Measurements from ENCODE around the gene B3GAT1.
A peak's percentile ranks its signal among the peaks of the same experiment; 100 is the strongest.
"Not testable (repeated sequence)": the region's sequence is repeated elsewhere in the genome, so short reads cannot be mapped to it uniquely, and the experiment has no call there.

Gene B3GAT1

DNA sequence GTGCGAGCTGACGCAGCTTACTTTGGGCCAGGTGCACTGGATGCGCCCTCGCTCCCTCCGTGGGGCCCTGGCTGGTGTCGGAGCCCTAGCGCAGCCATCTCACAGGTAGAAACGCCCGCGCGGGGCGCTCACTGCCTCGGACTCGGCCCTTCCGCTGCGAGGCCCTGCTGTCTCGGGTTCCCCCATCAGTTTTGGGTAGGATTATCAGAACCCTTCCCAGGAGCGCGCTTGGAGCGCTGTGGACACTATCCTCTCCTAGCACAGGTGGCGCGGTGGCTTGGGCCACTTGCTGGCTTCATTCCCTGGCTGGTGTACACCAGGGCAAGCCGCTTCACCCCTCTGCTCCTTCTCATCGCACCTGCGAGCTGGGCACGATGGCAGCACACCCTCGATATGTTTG is 35.7 kb upstream of the B3GAT1 start:
- Mint-ChIP-seq H3K4me1 (ENCODE audit: low read depth) (no peaks in the 10 kb centered on the region), H3K27ac (no peak overlapping the region), H3K36me3 (ENCODE audit: low read depth) (no peaks in the 10 kb centered on the region), H3K9me3 (peaks cover 8% of the 10 kb centered on the region), H3K4me3 (no peak overlapping the region), H3K27me3 (peaks cover 7% of the 10 kb centered on the region)
- DNase-seq = no peak

DNA sequence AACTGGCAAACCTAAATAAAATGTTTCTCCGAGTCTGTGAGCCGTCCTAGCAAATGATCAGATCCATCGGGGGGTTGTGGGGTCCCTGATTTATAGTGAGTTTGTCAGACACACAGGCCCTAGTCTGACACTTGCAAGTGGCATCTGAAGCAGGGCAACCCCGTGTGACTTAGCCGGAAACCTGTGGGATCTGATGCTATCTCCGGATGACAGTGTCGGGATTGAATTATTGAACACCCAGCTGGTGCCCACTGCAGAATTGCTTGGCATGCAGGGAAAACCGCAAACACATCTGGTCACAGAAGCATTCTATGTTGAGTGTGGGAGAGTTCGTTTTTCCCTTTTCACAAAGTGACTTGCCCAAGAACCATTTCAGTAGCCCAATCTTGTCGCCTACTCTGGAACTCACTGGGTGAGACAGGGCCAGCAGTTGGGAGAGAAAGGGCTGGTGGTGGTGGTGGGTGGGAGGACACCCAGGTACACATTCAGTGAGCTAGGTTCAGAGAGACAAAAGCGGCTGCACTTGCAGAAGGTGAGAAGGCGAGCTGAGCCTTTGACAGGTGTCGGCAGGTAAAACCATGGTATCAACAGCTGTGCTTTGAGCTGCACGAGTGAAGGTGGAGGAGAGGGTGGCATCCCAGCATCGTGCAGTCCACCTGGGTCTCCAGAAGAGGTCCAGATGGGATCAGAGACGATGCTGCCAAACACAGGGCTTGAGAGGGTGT is 33.7 kb upstream of the B3GAT1 start:
- no peaks in the 10 kb centered on the region for H3K36me3 Mint-ChIP-seq (ENCODE audit: low read depth)
- peaks cover 6% of the 10 kb centered on the region for H3K27me3 Mint-ChIP-seq
- no peak overlapping the region for H3K4me3 Mint-ChIP-seq
- peaks cover 8% of the 10 kb centered on the region for H3K9me3 Mint-ChIP-seq
- DNase-seq = peak; percentile 8
- no peak overlapping the region for H3K27ac Mint-ChIP-seq
- no peaks in the 10 kb centered on the region for H3K4me1 Mint-ChIP-seq (ENCODE audit: low read depth)

DNA sequence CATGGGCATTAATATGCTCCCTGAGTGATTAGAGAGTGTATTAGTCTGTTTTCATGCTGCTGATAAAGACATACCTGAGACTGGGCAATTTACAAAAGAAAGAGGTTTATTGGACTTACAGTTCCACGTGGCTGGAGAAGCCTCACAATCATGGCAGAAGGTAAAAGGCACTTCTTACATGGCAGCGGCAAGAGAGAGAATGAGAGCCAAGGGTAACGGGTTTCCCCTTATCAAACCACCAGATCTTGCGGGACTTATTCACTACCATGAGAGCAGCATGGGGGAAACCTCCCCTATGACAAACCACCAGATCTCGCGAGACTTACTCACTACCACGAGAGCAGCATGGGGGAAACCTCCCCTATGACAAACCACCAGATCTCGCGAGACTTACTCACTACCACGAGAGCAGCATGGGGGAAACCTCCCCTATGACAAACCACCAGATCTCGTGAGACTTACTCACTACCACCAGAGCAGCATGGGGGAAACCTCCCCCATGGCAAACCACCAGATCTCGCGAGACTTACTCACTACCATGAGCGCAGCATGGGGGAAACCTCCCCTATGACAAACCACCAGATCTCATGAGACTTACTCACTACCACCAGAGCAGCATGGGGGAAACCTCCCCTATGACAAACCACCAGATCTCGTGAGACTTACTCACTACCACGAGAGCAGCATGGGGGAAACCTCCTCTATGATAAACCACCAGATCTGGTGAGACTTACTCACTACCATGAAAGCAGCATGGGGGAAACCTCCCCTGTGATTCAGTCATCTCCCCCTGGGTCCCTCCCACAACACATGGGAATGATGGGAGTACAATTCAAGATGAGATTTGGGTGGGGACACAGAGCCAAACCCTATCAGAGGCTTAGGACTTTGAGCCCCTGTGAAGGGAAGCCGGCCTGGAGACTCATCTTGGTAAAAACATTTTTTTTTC is 32.4 kb upstream of the B3GAT1 start:
- H3K4me1 Mint-ChIP-seq (ENCODE audit: low read depth); H3K27me3 Mint-ChIP-seq; H3K36me3 Mint-ChIP-seq (ENCODE audit: low read depth); H3K9me3 Mint-ChIP-seq; DNase-seq; H3K4me3 Mint-ChIP-seq: not testable (repeated sequence)
- H3K27ac Mint-ChIP-seq = peak overlapping the region; percentile 47

DNA sequence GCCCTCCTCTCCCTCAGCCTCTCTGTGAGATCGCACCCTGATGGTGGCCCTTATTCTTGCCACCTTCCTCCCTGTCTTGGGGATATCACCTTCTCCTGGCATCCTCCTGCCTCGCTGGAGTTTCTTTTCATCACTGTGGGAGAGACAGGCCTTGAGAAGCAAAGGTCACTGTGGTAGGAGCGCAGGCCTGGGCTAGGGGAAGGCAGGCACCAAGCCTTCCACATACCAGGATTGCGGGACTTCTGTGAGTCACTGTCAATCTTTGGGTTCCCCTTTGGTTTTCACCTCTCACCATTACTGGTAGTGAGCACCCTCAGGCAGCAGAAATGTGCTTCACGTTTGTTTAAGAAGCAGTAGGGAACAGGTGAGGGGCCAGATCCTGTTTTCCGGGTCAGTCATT is 31.2 kb upstream of the B3GAT1 start:
- no peaks in the 10 kb centered on the region for H3K36me3 Mint-ChIP-seq (ENCODE audit: low read depth)
- peaks cover 8% of the 10 kb centered on the region for H3K9me3 Mint-ChIP-seq
- no peak overlapping the region for H3K4me3 Mint-ChIP-seq
- H3K4me1 Mint-ChIP-seq (ENCODE audit: low read depth) = no peaks in the 10 kb centered on the region
- H3K27ac Mint-ChIP-seq = no peak overlapping the region
- no peak for DNase-seq
- peaks cover 8% of the 10 kb centered on the region for H3K27me3 Mint-ChIP-seq

DNA sequence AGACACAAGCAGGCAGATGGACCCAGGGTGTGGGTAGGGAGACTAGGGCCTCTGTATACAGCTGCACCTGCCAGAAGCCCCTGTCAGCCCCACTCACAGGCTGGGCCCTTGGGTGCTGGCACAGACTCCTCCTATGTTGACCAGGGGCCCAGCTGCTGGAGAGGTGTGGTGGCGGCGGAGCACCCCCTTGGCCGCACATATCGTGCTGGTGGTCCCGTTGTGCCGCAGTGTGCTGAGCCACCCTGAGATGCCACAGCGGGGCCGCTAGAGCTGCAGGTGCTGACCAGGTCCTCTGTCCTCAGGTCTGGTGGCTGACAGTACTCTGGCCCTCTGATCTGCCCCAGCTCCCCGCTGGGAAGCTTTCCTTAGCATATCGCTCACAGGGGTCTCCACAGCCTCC is 30.2 kb upstream of the B3GAT1 start:
- Mint-ChIP-seq H3K27ac (no peak overlapping the region), H3K27me3 (peaks cover 10% of the 10 kb centered on the region), H3K36me3 (ENCODE audit: low read depth) (no peaks in the 10 kb centered on the region), H3K4me3 (no peak overlapping the region), H3K9me3 (peaks cover 8% of the 10 kb centered on the region), H3K4me1 (ENCODE audit: low read depth) (no peaks in the 10 kb centered on the region)
- no peak for DNase-seq

DNA sequence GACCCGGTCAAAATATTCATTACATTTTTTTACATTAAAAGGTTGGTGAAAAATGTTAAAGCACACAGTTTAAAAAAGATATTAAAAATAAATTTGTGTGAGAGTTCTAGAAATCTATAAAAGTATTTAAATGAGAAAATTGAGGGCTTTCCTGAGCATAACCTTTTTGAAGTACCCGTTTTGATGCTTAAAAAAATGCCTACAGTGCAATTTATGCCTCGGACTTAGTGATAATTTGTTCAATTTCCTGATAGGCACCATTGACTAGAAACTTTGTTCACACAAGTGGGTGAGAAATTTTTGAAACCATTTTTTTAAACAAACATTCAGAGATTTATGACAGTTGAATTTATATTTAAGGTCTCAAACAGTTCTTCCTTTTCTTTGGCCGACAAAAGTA is 29.7 kb upstream of the B3GAT1 start:
- Mint-ChIP-seq H3K27ac (no peak overlapping the region), H3K27me3 (peaks cover 10% of the 10 kb centered on the region), H3K36me3 (ENCODE audit: low read depth) (no peaks in the 10 kb centered on the region), H3K4me3 (no peak overlapping the region), H3K9me3 (peaks cover 8% of the 10 kb centered on the region), H3K4me1 (ENCODE audit: low read depth) (no peaks in the 10 kb centered on the region)
- DNase-seq = no peak

DNA sequence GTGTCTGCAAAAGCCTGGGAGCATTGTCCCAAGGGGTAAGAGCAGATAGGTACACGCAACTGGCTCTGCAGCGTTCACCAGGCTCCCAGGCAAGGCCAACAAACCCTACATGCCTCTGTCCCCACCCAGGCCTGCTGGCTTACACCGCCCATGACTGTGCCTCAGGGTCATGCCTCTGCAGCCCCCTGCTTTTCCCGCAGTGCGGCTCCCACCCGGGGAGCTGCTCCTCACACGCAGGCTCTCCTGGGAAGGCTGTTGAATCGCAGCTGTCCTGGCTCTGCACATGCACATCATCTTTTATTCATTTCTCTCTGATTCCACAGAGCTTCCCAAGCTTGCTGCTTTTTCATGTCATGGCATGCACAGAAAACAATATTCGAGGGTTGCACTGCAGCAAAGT is 29.2 kb upstream of the B3GAT1 start:
- H3K27me3 Mint-ChIP-seq = peaks cover 10% of the 10 kb centered on the region
- no peak overlapping the region for H3K4me3 Mint-ChIP-seq
- H3K4me1 Mint-ChIP-seq (ENCODE audit: low read depth) = no peaks in the 10 kb centered on the region
- peaks cover 8% of the 10 kb centered on the region for H3K9me3 Mint-ChIP-seq
- no peak for DNase-seq
- H3K27ac Mint-ChIP-seq = no peak overlapping the region
- no peaks in the 10 kb centered on the region for H3K36me3 Mint-ChIP-seq (ENCODE audit: low read depth)

DNA sequence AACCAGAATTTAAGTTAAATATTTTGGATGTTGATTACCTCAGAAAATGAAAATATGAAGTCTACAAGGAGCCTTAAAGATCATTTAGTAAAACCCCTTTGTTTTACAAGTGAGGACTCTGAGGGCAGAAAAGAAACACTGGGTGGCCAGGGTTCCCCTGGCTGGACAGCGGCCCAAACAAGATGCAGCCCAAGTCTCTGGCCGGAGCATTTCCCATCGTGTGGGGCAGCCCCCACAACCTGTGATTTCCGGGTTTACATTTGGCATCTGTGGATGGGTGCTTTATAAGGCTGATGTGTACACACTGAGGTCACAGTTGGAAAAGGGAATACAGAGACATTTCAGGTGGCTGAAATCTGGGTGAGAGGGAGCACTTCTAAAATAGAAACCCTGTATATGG is 28.8 kb upstream of the B3GAT1 start:
- no peak overlapping the region for H3K27ac Mint-ChIP-seq
- peaks cover 10% of the 10 kb centered on the region for H3K27me3 Mint-ChIP-seq
- DNase-seq = no peak
- H3K9me3 Mint-ChIP-seq = peaks cover 8% of the 10 kb centered on the region
- no peaks in the 10 kb centered on the region for H3K4me1 Mint-ChIP-seq (ENCODE audit: low read depth)
- no peak overlapping the region for H3K4me3 Mint-ChIP-seq
- H3K36me3 Mint-ChIP-seq (ENCODE audit: low read depth) = no peaks in the 10 kb centered on the region

DNA sequence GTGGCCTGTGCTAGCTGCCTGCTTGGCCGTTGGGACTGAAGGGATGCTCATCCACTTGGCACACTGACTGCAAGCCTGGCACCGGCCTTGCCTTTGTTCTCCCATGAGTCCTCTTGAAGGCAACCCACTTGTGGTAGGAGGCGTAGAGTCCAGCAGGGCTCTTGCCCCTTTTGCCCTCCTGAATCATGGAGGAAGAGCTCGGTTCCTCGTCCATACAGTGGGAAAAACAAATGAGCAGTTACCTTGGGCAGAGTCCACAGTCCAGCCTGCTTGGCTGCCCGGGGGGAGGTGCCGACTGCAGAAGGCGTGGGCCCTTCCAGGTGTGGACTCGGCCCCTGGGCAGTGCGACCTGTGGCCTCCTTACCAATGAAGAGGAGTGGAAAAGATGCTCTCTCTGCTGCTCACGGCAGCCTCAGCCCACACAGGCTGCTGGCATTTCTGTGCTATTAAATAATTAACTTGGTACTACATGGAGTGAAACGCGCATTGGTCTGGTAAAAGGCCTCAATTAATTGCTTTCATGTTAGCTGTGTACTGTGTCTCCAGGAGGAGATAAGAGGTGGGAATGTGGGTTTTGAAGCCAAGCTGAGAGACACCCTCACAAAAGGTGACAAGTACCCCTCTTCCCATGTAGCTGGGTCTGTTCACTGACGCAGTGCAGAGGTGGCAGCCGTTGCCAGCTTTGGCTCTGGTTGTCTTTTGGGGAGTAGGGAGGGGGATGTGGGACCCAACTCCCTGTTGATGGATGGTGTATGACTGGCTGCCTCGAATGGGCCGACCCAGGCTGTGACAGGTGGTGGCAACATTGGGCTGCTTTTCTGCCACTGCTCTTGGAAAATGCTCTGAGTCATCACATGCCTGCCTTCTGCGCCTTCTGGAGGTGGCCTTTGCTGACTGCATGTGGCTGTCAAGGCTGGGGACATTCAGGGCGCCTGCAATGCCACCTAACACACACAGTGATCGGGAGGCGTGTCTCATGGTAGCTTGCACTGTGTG is 26.8 kb upstream of the B3GAT1 start:
- Mint-ChIP-seq H3K4me1 (ENCODE audit: low read depth) (no peaks in the 10 kb centered on the region), H3K4me3 (no peak overlapping the region)

DNA sequence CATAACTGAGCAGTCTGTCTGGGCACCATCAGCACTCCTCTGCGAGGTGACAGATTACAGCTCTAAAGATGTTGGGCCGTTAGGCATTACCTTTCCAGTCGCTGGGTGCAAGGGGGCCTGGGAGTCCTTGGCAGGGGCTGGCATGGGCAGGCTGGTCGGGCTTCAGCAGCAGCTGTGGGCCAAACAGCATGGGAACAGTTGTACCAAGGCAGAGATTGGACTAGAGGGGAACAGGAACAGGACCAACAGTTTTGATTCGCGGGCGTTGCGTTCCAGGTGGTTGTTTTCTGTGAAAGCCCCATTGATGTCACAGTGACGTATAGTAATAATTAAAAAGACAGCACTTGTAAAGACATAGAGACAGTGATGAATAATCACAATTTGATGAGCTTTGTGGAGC is 25.8 kb upstream of the B3GAT1 start:
- H3K27ac Mint-ChIP-seq = no peak overlapping the region
- no peak for DNase-seq
- peaks cover 19% of the 10 kb centered on the region for H3K27me3 Mint-ChIP-seq
- no peaks in the 10 kb centered on the region for H3K9me3 Mint-ChIP-seq
- H3K4me1 Mint-ChIP-seq (ENCODE audit: low read depth) = no peaks in the 10 kb centered on the region
- H3K36me3 Mint-ChIP-seq (ENCODE audit: low read depth) = no peaks in the 10 kb centered on the region
- H3K4me3 Mint-ChIP-seq = no peak overlapping the region

More for the DNA sequence above, 26.8 kb upstream of the B3GAT1 start:
- Mint-ChIP-seq H3K27me3 (peaks cover 17% of the 10 kb centered on the region), H3K27ac (no peak overlapping the region), H3K9me3 (peaks cover 3% of the 10 kb centered on the region), H3K36me3 (ENCODE audit: low read depth) (no peaks in the 10 kb centered on the region)
- DNase-seq = no peak

DNA sequence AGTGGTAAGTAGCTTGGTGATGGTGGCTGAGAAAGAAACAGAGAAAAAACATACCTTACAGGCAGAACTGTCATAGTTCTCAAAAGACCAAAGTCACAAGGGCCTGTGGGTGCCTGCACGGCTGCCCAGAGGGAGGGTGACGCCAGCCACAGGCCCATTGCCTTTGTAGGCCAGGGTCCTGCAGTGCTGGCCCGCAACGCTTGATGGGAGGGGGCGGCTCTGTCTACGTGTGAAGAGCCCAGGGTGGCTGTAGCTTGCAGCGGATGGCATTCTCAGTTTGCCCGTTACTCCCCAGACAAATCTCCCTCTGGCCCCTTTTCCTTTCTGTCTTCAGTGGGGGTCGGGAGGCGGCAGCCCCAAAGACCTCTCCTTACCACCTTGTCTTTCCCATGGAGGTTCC is 24.7 kb upstream of the B3GAT1 start:
- Mint-ChIP-seq H3K27me3 (peaks cover 17% of the 10 kb centered on the region), H3K4me1 (ENCODE audit: low read depth) (no peaks in the 10 kb centered on the region)
- DNase-seq = no peak

DNA sequence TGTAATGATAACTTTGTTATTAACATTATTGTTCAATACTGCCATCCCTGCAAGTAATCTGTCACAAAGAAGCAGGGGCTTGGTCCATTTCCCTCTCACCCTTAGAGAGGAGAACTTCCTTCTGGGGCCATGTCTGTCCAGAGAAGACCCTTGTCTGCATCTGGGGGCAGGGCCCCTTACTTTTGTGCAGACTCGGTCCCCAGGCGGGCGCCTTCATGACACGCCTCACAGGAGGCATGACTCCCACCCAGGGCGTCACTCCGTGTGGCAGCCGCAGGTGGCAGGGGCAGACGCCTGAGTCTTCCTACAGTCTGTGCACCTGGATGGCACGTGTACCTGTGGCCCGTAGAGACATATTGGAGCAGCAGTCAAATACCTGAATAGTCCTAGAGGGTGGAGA is 21.8 kb upstream of the B3GAT1 start:
- Mint-ChIP-seq H3K27ac (no peak overlapping the region), H3K27me3 (peaks cover 17% of the 10 kb centered on the region), H3K4me1 (ENCODE audit: low read depth) (no peaks in the 10 kb centered on the region), H3K9me3 (no peaks in the 10 kb centered on the region), H3K4me3 (no peak overlapping the region), H3K36me3 (ENCODE audit: low read depth) (no peaks in the 10 kb centered on the region)
- no peak for DNase-seq

More for the DNA sequence above, 24.7 kb upstream of the B3GAT1 start:
- Mint-ChIP-seq H3K9me3 (no peaks in the 10 kb centered on the region), H3K27ac (no peak overlapping the region), H3K36me3 (ENCODE audit: low read depth) (no peaks in the 10 kb centered on the region), H3K4me3 (no peak overlapping the region)

DNA sequence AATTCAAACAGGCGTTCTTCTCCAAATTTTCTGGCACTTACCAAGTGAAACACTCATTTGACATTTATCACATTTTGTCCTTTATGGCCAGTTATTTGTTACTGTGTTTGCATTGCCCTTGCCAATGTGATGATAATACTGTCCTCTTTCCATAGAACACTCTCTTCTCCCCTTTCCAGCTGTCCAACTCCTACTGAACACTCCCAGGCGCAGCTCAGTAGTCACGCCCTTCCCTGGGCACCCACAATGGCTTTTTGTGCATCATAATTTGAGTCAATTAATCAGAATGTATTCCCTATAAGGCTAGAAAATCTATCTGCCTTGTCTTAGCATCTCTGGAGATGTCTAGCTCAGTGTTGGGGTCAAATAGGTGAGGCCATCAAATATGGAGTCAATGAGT is 21.2 kb upstream of the B3GAT1 start:
- no peak for DNase-seq
- H3K27me3 Mint-ChIP-seq = peaks cover 15% of the 10 kb centered on the region
- no peaks in the 10 kb centered on the region for H3K4me1 Mint-ChIP-seq (ENCODE audit: low read depth)
- no peaks in the 10 kb centered on the region for H3K9me3 Mint-ChIP-seq
- H3K4me3 Mint-ChIP-seq = no peak overlapping the region
- no peak overlapping the region for H3K27ac Mint-ChIP-seq
- H3K36me3 Mint-ChIP-seq (ENCODE audit: low read depth) = no peaks in the 10 kb centered on the region

DNA sequence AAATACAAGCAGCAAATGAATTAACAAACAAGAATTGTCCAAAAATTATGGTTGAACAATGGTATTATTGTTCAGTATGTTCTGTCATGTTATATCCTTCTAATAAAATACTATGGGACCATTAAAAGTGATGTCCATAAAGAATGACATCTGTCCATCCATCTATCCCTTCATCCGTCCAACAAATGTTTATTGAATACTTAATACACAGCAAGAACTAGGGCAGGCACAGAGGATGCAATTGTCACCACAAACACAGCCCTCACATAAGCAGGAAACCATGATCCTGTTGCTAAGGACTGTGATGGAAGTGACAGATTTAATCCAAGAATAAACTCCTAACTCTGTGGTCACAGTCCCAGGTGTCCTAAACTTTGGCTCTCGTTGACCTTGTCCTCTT is 20.7 kb upstream of the B3GAT1 start:
- H3K36me3 Mint-ChIP-seq (ENCODE audit: low read depth) = no peaks in the 10 kb centered on the region
- no peak overlapping the region for H3K4me3 Mint-ChIP-seq
- H3K27me3 Mint-ChIP-seq = peaks cover 14% of the 10 kb centered on the region
- DNase-seq = no peak
- H3K27ac Mint-ChIP-seq = no peak overlapping the region
- no peaks in the 10 kb centered on the region for H3K4me1 Mint-ChIP-seq (ENCODE audit: low read depth)
- H3K9me3 Mint-ChIP-seq = no peaks in the 10 kb centered on the region
